H9 (cell line): ENCODE results near the gene PHOX2A. TPM values are rescaled to one million over a fixed set of nuclear protein-coding genes. Genes with fewer than 3 reads are reported as not detected.

Experiments
- DNase-seq: peaks from one replicate; pipeline ENCODE4 v3.0.0-alpha.2; 2017
- H2AFZ ChIP-seq: one replicate; pipeline ENCODE4 v1.6.1; 2013; ENCODE audit warnings: mild to moderate bottlenecking, low read length, control low read depth, moderate library complexity
- H2AK5ac ChIP-seq: 2 replicates; pipeline ENCODE4 v1.6.1; 2013; ENCODE audit warnings: low read length, control low read depth, mixed read lengths; ENCODE audit not compliant: insufficient read length
- H2BK120ac ChIP-seq: one replicate; pipeline ENCODE4 v1.6.1; 2013; ENCODE audit warnings: low read depth, mild to moderate bottlenecking, low read length, control low read depth, inconsistent platforms; ENCODE audit not compliant: poor library complexity, severe bottlenecking
- H2BK12ac ChIP-seq: 2 replicates; pipeline ENCODE4 v1.6.1; 2013; ENCODE audit warnings: low read length, control low read depth, mixed read lengths, low read depth; ENCODE audit not compliant: insufficient read length
- H2BK15ac ChIP-seq: 2 replicates; pipeline ENCODE4 v1.6.1; 2013; ENCODE audit warnings: low read depth, low read length, control low read depth
- H2BK20ac ChIP-seq: one replicate; pipeline ENCODE4 v1.6.1; 2013; ENCODE audit warnings: low read depth, mild to moderate bottlenecking, low read length, control low read depth, inconsistent platforms; ENCODE audit not compliant: poor library complexity, severe bottlenecking
- H2BK5ac ChIP-seq: 2 replicates; pipeline ENCODE4 v1.6.1; 2013; ENCODE audit warnings: low read length, control low read depth, mixed read lengths; ENCODE audit not compliant: insufficient read length
- H3K14ac ChIP-seq: 2 replicates; pipeline ENCODE4 v1.6.1; 2013; ENCODE audit warnings: low read length, control low read depth; ENCODE audit not compliant: insufficient read depth
- H3K18ac ChIP-seq: 2 replicates; pipeline ENCODE4 v1.6.1; 2013; ENCODE audit warnings: low read depth, mild to moderate bottlenecking, mixed read lengths, low read length, control low read depth; ENCODE audit not compliant: insufficient read length
- H3K23ac ChIP-seq: 2 replicates; pipeline ENCODE4 v1.6.1; 2013; ENCODE audit warnings: low read length, control low read depth, mixed read lengths, low read depth; ENCODE audit not compliant: insufficient read length
- H3K23me2 ChIP-seq: 2 replicates; pipeline ENCODE4 v1.6.1; 2013; ENCODE audit warnings: low read depth, mild to moderate bottlenecking, mixed read lengths, low read length, control low read depth; ENCODE audit not compliant: insufficient read length, poor library complexity, severe bottlenecking
- H3K27ac ChIP-seq: 2 replicates; pipeline ENCODE4 v1.5.1; 2013; ENCODE audit warnings: low read length, control low read depth, mixed read lengths, low read depth; ENCODE audit not compliant: insufficient read length
- H3K27me3 ChIP-seq: 2 replicates; pipeline ENCODE4 v1.6.1; 2013; ENCODE audit warnings: low read length, control low read depth, inconsistent platforms; ENCODE audit not compliant: insufficient read depth
- H3K4ac ChIP-seq: 2 replicates; pipeline ENCODE4 v1.6.1; 2013; ENCODE audit warnings: low read depth, mild to moderate bottlenecking, control low read depth, inconsistent platforms, low read length, moderate library complexity
- H3K4me1 ChIP-seq: 2 replicates; pipeline ENCODE4 v1.6.1; 2013; ENCODE audit warnings: low read length, control low read depth, inconsistent platforms; ENCODE audit not compliant: insufficient read depth
- H3K4me2 ChIP-seq: 2 replicates; pipeline ENCODE4 v1.6.1; 2013; ENCODE audit warnings: low read length, control low read depth, mixed read lengths; ENCODE audit not compliant: insufficient read length, insufficient read depth
- H3K56ac ChIP-seq: 2 replicates; pipeline ENCODE4 v1.6.1; 2013; ENCODE audit warnings: low read depth, mild to moderate bottlenecking, mixed read lengths, low read length, control low read depth; ENCODE audit not compliant: insufficient read length
- H3K79me1 ChIP-seq: 2 replicates; pipeline ENCODE4 v1.6.1; 2013; ENCODE audit warnings: low read depth, mild to moderate bottlenecking, moderate library complexity, low read length, control low read depth, inconsistent platforms; ENCODE audit not compliant: insufficient read depth, poor library complexity, severe bottlenecking
- H3K79me2 ChIP-seq: 2 replicates; pipeline ENCODE4 v1.6.1; 2013; ENCODE audit warnings: low read length, control low read depth, inconsistent platforms; ENCODE audit not compliant: insufficient read depth
- H3K9ac ChIP-seq: 2 replicates; pipeline ENCODE4 v1.6.1; 2013; ENCODE audit warnings: low read length, control low read depth, mixed read lengths; ENCODE audit not compliant: insufficient read length; ENCODE audit errors: extremely low read depth
- H3K9me3 ChIP-seq: one replicate; pipeline ENCODE4 v1.6.1; 2013; ENCODE audit warnings: low read depth, low read length, inconsistent platforms; ENCODE audit not compliant: control insufficient read depth
- H3T11ph ChIP-seq: one replicate; pipeline ENCODE4 v1.6.1; 2013; ENCODE audit warnings: mild to moderate bottlenecking, low read length, control low read depth, inconsistent platforms
- H4K20me1 ChIP-seq: one replicate; pipeline ENCODE4 v1.6.1; 2013; ENCODE audit not compliant: control insufficient read depth, insufficient read length, insufficient read depth
- H4K5ac ChIP-seq: 2 replicates; pipeline ENCODE4 v1.6.1; 2013; ENCODE audit warnings: low read depth, mild to moderate bottlenecking, mixed read lengths, low read length, control low read depth; ENCODE audit not compliant: insufficient read length
- H4K8ac ChIP-seq: replicated peaks from 2 replicates; pipeline ENCODE4 v1.6.1; 2013; ENCODE audit warnings: low read length, control low read depth, mixed read lengths, low read depth; ENCODE audit not compliant: insufficient read length
- H4K91ac ChIP-seq: 2 replicates; pipeline ENCODE4 v1.6.1; 2013; ENCODE audit warnings: low read depth, mild to moderate bottlenecking, moderate library complexity, mixed read lengths, low read length, control low read depth; ENCODE audit not compliant: insufficient read length
- H3K27ac Mint-ChIP-seq, 3 experiments: 2 replicates in 2 of 3; 3 replicates in 1 of 3; pipeline ENCODE4 v1.8.0; 2020 to 2021; ENCODE audit warnings: mixed read lengths in 3 of 3, mild to moderate bottlenecking in 1 of 3, moderate library complexity in 1 of 3
- H3K27me3 Mint-ChIP-seq: 2 replicates; pipeline ENCODE4 v1.8.0; 2021; ENCODE audit warnings: low read depth, mild to moderate bottlenecking, moderate library complexity, mixed read lengths
- H3K36me3 Mint-ChIP-seq, 3 experiments: 2 replicates in 2 of 3; 3 replicates in 1 of 3; pipeline ENCODE4 v1.8.0; 2020 to 2021; ENCODE audit warnings: low read depth in 3 of 3, mixed read lengths in 3 of 3; ENCODE audit not compliant: insufficient read depth in 1 of 3
- H3K4me1 Mint-ChIP-seq, 2 experiments: 2 replicates each; pipeline ENCODE4 v1.8.0; 2020; ENCODE audit warnings: mixed read lengths in 2 of 2
- H3K4me3 Mint-ChIP-seq, 2 experiments: 2 replicates in 1 of 2; 3 replicates in 1 of 2; pipeline ENCODE4 v1.8.0; 2020 to 2021; ENCODE audit warnings: mild to moderate bottlenecking in 2 of 2, mixed read lengths in 2 of 2, moderate library complexity in 1 of 2
- H3K9me3 Mint-ChIP-seq, 2 experiments: 2 replicates in 1 of 2; 3 replicates in 1 of 2; pipeline ENCODE4 v1.8.0; 2020; ENCODE audit warnings: mild to moderate bottlenecking in 2 of 2, mixed read lengths in 2 of 2, moderate library complexity in 1 of 2
- WGBS: extraction: QIAGEN DNeasy Blood & Tissue Kit; methylation state at CpG from one replicate; pipeline ENCODE4 v1.1.7; 2013; ENCODE audit warnings: missing lambda C conversion rate, low lambda C conversion rate, mixed read lengths; ENCODE audit not compliant: insufficient read length; ENCODE audit errors: extremely low coverage; 5-methylcytosine and 5-hydroxymethylcytosine counted together
- total RNA-seq: library from RNA; stranded (reverse); gene quantifications from 2 replicates; pipeline ENCODE4 v1.2.1, GENCODE V29; 2021
- TF ChIP-seq, protein P1 (sequence below): fragments of 200-600 bp; sonication (generic); conservative IDR thresholded peaks from 3 replicates; pipeline ENCODE4 v1.8.0; 2021; ENCODE audit warnings: antibody characterized with exemption, mild to moderate bottlenecking

Gene PHOX2A
- total RNA-seq, 1 experiment from 2014 or later = 1.4 TPM

DNA sequence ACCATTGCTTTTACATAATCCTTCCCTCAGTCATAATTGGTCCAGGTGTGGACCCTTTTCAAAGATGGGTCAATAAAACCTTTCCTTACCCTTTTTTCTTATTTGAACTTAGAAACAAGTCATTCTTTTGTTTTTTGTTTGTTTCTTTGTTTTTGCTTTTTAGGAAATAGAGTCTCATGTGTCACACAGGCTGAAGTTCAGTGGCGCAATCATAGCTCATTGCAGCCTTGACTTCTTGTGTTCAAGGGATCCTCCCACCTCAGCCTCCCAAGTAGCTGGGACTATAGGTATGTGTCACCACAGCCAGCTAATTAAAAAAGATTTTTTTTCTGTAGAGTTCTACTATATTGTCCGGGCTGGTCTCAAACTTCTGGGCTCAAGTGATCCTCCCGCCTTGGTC lies 9.4 kb upstream of the PHOX2A start:
- no peak overlapping the region for H2BK5ac ChIP-seq
- no peak overlapping the region for H3T11ph ChIP-seq
- H4K5ac ChIP-seq = no peak overlapping the region
- no CpG with 5 or more reads among the region's 3 CpGs for WGBS
- H2BK20ac ChIP-seq = no peak overlapping the region
- H3K23ac ChIP-seq = no peak overlapping the region
- no peak overlapping the region for H4K91ac ChIP-seq
- H3K9ac ChIP-seq = no peak overlapping the region
- H3K27ac ChIP-seq = no peak overlapping the region
- H3K9me3 ChIP-seq = no peaks in the 10 kb centered on the region
- Mint-ChIP-seq H3K4me3 (no peak overlapping the region), H3K36me3 (peaks cover 0 to 9% (median 0%) of the 10 kb centered on the region in 3 experiments; a peak in 2 of 7 replicates), H3K9me3 (peaks cover 4 to 18% of the 10 kb centered on the region in 2 experiments; a peak in 4 of 5 replicates), H3K27ac (no peak overlapping the region), H3K27me3 (peaks cover 42% of the 10 kb centered on the region), H3K4me1 (peaks cover 2% of the 10 kb centered on the region in 2 experiments)
- H2BK12ac ChIP-seq = no peak overlapping the region
- no peak overlapping the region for H3K18ac ChIP-seq
- no peak for DNase-seq
- no peak overlapping the region for H2AFZ ChIP-seq
- H3K79me2 ChIP-seq = no peaks in the 10 kb centered on the region
- no peak overlapping the region for H3K56ac ChIP-seq
- H3K4me1 ChIP-seq = peaks cover 3% of the 10 kb centered on the region; the same call in 1 of the 2 replicates
- H3K4ac ChIP-seq = no peak overlapping the region
- no peak overlapping the region for H2BK120ac ChIP-seq
- no peaks in the 10 kb centered on the region for H3K23me2 ChIP-seq
- H3K27me3 ChIP-seq = peaks cover 3% of the 10 kb centered on the region; the same call in 1 of the 2 replicates
- H4K8ac ChIP-seq = no peak overlapping the region
- H2BK15ac ChIP-seq = no peak overlapping the region
- no peaks in the 10 kb centered on the region for H3K79me1 ChIP-seq
- TF ChIP-seq, protein P1, sequence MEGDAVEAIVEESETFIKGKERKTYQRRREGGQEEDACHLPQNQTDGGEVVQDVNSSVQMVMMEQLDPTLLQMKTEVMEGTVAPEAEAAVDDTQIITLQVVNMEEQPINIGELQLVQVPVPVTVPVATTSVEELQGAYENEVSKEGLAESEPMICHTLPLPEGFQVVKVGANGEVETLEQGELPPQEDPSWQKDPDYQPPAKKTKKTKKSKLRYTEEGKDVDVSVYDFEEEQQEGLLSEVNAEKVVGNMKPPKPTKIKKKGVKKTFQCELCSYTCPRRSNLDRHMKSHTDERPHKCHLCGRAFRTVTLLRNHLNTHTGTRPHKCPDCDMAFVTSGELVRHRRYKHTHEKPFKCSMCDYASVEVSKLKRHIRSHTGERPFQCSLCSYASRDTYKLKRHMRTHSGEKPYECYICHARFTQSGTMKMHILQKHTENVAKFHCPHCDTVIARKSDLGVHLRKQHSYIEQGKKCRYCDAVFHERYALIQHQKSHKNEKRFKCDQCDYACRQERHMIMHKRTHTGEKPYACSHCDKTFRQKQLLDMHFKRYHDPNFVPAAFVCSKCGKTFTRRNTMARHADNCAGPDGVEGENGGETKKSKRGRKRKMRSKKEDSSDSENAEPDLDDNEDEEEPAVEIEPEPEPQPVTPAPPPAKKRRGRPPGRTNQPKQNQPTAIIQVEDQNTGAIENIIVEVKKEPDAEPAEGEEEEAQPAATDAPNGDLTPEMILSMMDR = no peak
- no peaks in the 10 kb centered on the region for H4K20me1 ChIP-seq
- H3K14ac ChIP-seq = no peak overlapping the region
- H3K4me2 ChIP-seq = no peak overlapping the region
- no peak overlapping the region for H2AK5ac ChIP-seq
